Endothelial cell (in vitro differentiated cells): ENCODE measurements around the gene BLVRB. TPM values are rescaled to one million over a fixed set of nuclear protein-coding genes. Genes with fewer than 3 reads are reported as not detected.

Experiments used
- DNase-seq: peaks from one replicate; pipeline ENCODE4 v3.0.0; 2021; ENCODE audit warnings: low spot score
- H3K27ac Mint-ChIP-seq: one replicate; pipeline ENCODE4 v1.8.0; 2021; ENCODE audit warnings: mixed read lengths, inconsistent platforms; ENCODE audit not compliant: unreplicated experiment
- H3K27me3 Mint-ChIP-seq: one replicate; pipeline ENCODE4 v1.8.0; 2021; ENCODE audit warnings: mild to moderate bottlenecking, moderate library complexity, mixed read lengths, inconsistent platforms; ENCODE audit not compliant: unreplicated experiment
- H3K36me3 Mint-ChIP-seq: one replicate; pipeline ENCODE4 v1.8.0; 2021; ENCODE audit warnings: mild to moderate bottlenecking, low read depth, mixed read lengths, inconsistent platforms; ENCODE audit not compliant: unreplicated experiment
- H3K4me1 Mint-ChIP-seq: one replicate; pipeline ENCODE4 v1.8.0; 2021; ENCODE audit warnings: mild to moderate bottlenecking, mixed read lengths, inconsistent platforms; ENCODE audit not compliant: unreplicated experiment
- H3K4me3 Mint-ChIP-seq: one replicate; pipeline ENCODE4 v1.8.0; 2021; ENCODE audit warnings: mild to moderate bottlenecking, mixed read lengths, inconsistent platforms; ENCODE audit not compliant: unreplicated experiment
- H3K9me3 Mint-ChIP-seq: one replicate; pipeline ENCODE4 v1.8.0; 2021; ENCODE audit warnings: mixed read lengths, inconsistent platforms; ENCODE audit not compliant: unreplicated experiment
- total RNA-seq: library from RNA; stranded (reverse); fragmentation: NEBNext Ultra II Directional; extraction: Animal tissue kit (Norgen Biotek cat#: 25700); gene quantifications from one replicate; pipeline ENCODE4 v1.2.1, GENCODE V29; 2021; ENCODE audit not compliant: unreplicated experiment
- TF ChIP-seq, protein P1 (sequence below): fragments of 200-600 bp; sonication (generic); IDR thresholded peaks from one replicate; pipeline ENCODE4 v1.5.0; 2021; ENCODE audit warnings: antibody characterized with exemption; ENCODE audit not compliant: unreplicated experiment

Gene BLVRB
- total RNA-seq, 1 donor from 2014 or later = 17.5 TPM

DNA sequence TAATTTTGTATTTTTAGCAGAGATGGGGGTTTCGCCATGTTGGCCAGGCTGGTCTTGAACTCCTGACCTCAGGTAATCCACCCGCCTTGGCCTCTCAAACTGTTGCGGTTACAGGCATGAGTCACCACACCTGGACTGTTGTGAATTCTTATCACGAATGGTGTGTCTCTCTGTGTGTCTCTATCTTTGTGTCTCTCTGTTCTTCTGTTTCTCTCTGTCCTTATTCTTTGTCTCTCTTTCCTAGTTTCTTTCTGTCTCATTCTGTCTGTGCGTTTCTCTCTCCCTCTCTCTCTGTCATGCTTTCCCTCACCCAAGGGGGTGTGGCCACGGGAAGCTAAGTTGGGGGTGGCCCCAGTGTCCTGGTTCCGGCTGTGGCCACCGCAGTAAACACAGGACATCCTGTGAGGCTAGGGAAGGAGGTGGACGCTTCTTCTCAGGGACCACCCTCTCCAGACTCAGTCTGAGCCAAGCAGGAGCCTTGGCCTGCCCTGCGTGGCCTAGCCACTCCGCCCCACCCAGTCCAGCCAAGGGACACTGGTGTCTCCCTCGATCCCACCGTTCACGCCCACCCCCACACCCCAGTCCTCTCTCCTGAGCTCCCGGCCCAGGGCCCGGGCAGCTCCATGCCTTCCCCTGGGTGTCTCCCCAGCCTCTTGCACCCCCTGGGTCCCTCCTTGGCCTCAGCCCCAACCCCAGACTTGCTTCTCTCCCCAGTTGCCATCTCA is 48.5 kb downstream of the BLVRB start:
- peak overlapping the region; percentile 95 for H3K27ac Mint-ChIP-seq
- DNase-seq = peak; percentile 58
- TF ChIP-seq, protein P1, sequence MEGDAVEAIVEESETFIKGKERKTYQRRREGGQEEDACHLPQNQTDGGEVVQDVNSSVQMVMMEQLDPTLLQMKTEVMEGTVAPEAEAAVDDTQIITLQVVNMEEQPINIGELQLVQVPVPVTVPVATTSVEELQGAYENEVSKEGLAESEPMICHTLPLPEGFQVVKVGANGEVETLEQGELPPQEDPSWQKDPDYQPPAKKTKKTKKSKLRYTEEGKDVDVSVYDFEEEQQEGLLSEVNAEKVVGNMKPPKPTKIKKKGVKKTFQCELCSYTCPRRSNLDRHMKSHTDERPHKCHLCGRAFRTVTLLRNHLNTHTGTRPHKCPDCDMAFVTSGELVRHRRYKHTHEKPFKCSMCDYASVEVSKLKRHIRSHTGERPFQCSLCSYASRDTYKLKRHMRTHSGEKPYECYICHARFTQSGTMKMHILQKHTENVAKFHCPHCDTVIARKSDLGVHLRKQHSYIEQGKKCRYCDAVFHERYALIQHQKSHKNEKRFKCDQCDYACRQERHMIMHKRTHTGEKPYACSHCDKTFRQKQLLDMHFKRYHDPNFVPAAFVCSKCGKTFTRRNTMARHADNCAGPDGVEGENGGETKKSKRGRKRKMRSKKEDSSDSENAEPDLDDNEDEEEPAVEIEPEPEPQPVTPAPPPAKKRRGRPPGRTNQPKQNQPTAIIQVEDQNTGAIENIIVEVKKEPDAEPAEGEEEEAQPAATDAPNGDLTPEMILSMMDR = no peak
- H3K4me3 Mint-ChIP-seq = no peak overlapping the region
- H3K4me1 Mint-ChIP-seq = peaks cover 48% of the 10 kb centered on the region
- H3K36me3 Mint-ChIP-seq = peaks cover 6% of the 10 kb centered on the region
- H3K27me3 Mint-ChIP-seq = peaks cover 14% of the 10 kb centered on the region
- no peaks in the 10 kb centered on the region for H3K9me3 Mint-ChIP-seq

DNA sequence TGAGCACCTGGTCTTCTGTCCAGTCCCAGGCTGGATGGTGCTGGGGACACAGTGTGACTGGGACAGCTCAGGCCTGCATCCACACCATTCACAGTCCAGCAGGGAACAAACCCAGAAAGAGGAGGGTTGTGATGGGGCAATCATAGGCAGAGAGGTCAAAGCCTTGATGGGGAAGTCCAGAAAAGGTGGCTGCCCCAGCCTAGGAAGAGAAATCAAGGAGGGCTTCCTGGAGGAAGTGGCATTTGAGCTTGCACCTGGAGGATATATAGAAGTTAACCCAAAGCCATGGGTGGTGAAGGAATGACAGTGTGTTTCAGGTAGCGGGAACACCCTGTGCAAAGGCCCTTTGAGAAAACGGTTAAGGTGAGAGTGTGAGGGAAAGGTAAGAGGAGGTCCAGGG is 49.8 kb downstream of the BLVRB start:
- DNase-seq = no peak
- H3K4me1 Mint-ChIP-seq = peaks cover 48% of the 10 kb centered on the region
- no peak overlapping the region for H3K4me3 Mint-ChIP-seq
- H3K36me3 Mint-ChIP-seq = peaks cover 5% of the 10 kb centered on the region
- H3K27me3 Mint-ChIP-seq = peaks cover 14% of the 10 kb centered on the region
- TF ChIP-seq, protein P1 = no peak
- H3K27ac Mint-ChIP-seq = peak overlapping the region; percentile 37
- no peaks in the 10 kb centered on the region for H3K9me3 Mint-ChIP-seq

DNA sequence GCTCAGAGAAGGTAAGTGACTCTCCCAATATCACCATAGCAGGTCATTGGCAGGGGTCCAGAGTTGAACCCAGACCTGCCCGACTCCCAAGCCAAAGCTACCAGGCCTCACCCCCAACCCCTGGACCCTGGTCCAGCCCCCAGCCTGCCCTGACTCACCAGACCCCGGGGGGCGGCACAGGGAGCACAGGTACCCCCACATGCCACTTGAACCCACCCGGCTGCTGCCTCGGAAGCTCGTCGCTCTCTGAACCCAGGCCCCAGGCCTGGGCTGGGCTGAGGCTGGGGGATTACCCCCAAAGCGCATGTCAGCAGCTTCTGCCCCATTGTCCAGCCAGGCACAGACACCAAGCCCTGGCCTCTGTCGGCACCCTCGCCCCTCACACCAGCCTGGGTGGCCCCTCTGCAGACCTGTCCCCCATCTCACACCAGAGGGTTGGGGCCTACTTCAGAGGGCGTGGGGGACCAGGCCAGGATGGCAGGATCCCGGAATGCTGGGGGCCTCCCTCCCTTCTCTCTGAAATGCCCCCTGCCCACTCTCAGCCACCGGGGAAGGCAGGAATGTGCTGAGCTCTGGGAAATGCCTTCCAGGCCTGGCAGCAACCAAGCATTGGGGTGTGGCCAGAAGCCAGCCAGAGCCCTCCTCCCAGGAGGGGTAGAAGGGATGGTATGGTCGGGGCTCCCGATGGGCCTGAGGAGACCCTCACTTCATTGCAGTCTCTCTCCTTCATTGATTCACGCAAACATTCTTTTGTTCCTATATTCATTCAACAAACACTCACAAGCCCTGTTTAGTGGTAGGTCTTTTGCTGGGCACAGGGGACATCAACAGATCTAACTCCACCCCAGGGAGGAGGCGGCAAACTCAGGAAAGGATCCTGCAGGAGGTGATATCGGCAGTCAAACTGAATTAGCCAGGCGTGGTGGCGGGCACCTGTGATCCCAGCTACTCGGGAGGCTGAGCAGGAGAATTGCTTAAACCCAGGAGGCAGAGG is 50.7 kb downstream of the BLVRB start:
- H3K36me3 Mint-ChIP-seq = peaks cover 5% of the 10 kb centered on the region
- peaks cover 48% of the 10 kb centered on the region for H3K4me1 Mint-ChIP-seq
- TF ChIP-seq, protein P1 = no peak
- peak overlapping the region; percentile 30 for H3K27ac Mint-ChIP-seq
- DNase-seq = no peak
- H3K4me3 Mint-ChIP-seq = no peak overlapping the region
- H3K27me3 Mint-ChIP-seq = peaks cover 14% of the 10 kb centered on the region
- no peaks in the 10 kb centered on the region for H3K9me3 Mint-ChIP-seq

DNA sequence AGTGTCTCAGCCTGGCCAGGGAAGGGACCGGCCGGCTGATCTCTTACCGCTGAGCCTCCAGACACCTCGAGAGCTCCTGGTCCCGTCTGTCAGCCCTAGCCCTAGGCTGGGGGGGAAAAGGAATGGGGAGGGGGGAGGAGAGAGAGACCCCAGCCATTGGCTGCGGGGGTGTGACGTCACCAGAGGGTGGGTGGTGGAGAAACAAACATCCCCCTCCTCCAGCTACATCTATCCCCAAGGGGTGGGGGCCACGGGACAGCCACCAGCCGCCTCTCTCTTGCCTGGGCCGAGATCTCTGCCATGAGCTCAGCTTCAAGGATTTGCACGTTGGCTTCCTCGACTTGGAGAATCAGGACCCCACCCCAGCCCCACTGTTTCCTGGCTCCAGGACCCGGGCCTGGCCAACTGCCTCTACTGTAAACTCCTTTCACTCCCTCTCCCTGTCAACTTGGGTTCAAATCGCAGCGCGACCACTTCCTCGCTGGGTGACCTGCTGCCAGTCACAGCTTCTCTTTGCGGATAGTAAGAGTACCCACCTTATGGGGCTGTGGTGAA is 52.2 kb downstream of the BLVRB start, which contains the start of gene PRX:
TSS of gene PRX (minus strand) at position 88 of the 555 bp plus-strand sequence. CDS start 5,446 bp downstream, outside the sequence.
- TF ChIP-seq, protein P1 = no peak
- H3K4me1 Mint-ChIP-seq = peaks cover 35% of the 10 kb centered on the region
- no peaks in the 10 kb centered on the region for H3K9me3 Mint-ChIP-seq
- no peak within 1 kb of the TSS for H3K4me3 Mint-ChIP-seq
- H3K36me3 Mint-ChIP-seq = peaks cover 5% of the 10 kb centered on the region
- H3K27me3 Mint-ChIP-seq = peaks cover 15% of the 10 kb centered on the region
- DNase-seq = no peak
- H3K27ac Mint-ChIP-seq = peak within 1 kb of the TSS; percentile 30
